ENCODE data around the gene SPSB3. TPM values are rescaled to one million over a fixed set of nuclear protein-coding genes. Genes with fewer than 3 reads are reported as not detected.

The SPSB3 gene
- total and polyA plus RNA-seq, 9 of the 15 experiments (the other 6 are each of a cell fraction or from before 2014, with no cell fraction given): 0.39 to 37.4 (median 7.1) TPM

DNA sequence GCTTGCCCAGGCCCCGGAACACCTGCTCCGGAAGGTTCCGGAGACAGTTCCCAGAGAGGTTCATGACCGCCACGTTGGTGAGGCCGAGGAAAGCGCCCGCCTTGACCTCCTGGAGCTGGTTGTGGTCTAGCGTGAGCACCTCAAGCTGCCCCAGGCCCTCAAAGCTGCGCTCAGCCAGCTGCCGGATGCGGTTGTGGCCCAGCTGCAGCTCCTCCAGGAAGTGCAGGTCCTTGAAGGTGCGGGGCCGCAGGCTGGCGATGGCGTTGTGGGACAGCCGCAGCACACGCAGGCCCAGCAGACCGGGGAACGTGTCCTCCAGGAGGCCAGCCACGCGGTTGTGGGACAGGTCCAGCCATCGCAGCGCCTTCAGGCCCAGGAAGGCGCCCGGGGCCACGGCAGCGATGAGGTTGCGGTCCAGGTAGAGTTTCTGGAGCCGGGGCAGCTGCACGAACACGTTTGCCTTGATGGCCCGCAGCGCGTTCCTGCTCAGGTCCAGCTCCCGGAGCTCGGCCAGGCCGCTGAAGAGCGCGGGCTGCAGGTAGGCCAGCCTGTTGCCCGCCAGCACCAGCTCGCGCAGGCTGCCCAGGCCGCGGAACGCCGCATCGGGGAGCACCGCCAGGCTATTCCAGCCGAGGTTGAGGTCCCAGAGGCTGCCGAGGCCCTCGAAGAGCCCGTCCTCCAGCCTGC lies 9.0 kb upstream of the SPSB3 start (continued):
- no peak for TF ChIP-seq EP400 (IDR thresholded peaks at IDR 0.05)

DNA sequence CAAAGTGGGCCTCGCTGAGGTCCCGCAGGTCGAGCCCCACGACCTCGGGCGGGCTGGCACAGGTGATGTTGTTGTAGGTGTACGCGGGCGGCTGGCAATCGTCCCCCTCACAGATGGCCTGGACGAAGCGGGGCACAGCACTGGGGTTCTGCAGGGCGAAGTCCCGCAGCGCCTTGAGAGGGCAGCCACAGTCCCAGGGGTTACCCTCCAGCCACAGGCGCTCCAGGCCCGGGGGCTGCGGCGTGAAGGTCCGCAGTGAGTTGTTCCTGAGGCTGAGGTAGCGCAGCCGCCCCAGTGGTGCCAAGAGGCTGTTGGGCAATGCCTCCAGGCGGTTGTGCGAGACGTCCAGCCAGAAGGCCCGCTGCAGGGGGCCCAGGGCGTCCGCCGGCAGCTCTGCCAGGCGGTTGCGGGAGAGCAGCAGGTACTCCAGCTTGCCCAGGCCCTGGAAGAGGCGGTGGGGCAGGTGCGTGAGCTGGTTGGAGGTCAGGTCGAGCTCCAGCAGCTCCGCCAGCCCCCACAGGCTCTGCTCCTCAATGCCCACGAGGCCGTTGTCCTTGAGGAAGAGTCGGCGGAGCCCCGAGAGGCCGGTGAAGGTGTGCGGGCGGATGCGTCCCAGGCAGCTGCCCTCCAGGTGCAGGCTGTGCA lies 8.4 kb upstream of the SPSB3 start:
- BruUV-seq (replicated peaks): no TSS peak

More for the DNA sequence above, 8.4 kb upstream of the SPSB3 start:
- in situ Hi-C loops (cut with MboI): no loop called here
- TF ChIP-seq ZNF224 (CRISPR knock-in tag; IDR thresholded peaks at IDR 0.05) (no peak), POLR2G (IDR thresholded peaks at IDR 0.05; ENCODE audit: low read depth, low read length) (peak; percentile 57)
- Histone ChIP-seq H3K79me2 (ENCODE audit: control insufficient read depth, insufficient read depth, low read length) (peaks cover 15% of the 10 kb centered on the region), H3K36me3 (ENCODE audit: control insufficient read depth, insufficient read depth, low read length) (peaks cover 45% of the 10 kb centered on the region; the same call in 1 of the 3 replicates), H3K4me2 (ENCODE audit: insufficient read depth, low read length) (no peak overlapping the region), H3K9me1 (ENCODE audit: control insufficient read depth, insufficient read depth, low read length) (no peaks in the 10 kb centered on the region), H3K4me1 (replicated peaks in 1 of 2; ENCODE audit: control insufficient read depth in 2 of 2, insufficient read depth in 2 of 2, low read length in 2 of 2) (peaks cover 0 to 75% of the 10 kb centered on the region in 2 experiments; a peak in 2 of 5 replicates), H3K9ac (ENCODE audit: insufficient read depth in 1 of 2, low read depth in 2 of 2, low read length in 2 of 2) (no peak overlapping the region), H3K27ac (ENCODE audit: extremely low read depth, low read depth, low read length) (no peak overlapping the region), H3K4me3 (no peak overlapping the region), H4K20me1 (replicated peaks; ENCODE audit: control insufficient read depth, insufficient read depth, low read length) (no peaks in the 10 kb centered on the region; the same call in 1 of the 2 replicates), H3K9me3 (replicated peaks; ENCODE audit: control insufficient read depth, insufficient read depth, low read depth, low read length) (no peaks in the 10 kb centered on the region), H2AFZ (ENCODE audit: low read depth, low read length) (no peak overlapping the region), H3K27me3 (ENCODE audit: control insufficient read depth in 2 of 2, insufficient read depth in 2 of 2, low read length in 2 of 2) (no peaks in the 10 kb centered on the region)
- DNase-seq (ENCODE audit: extremely low read depth in 1 of 4, low spot score in 3 of 4): no peak
- 98% methylated on average over 29 of the region's 44 CpGs for WGBS (ENCODE audit: insufficient coverage, low coverage, missing lambda C conversion rate)
- intact Hi-C loops (cut with micrococcal nuclease): no loop called here
- POLR2A ChIA-PET: interaction anchor here (1.3 to 1.6 kb wide), 2 partner anchors 8 to 11 kb away, joined by 7 to 8 read pairs; partner anchors contain the start of genes NUBP2 and SPSB3
- no peak for ATAC-seq
- no peak for FAIRE-seq
- CTCF ChIA-PET (ENCODE audit: low intra/inter-chr PET ratio): no interaction called here

Data from K562 (cell line).